Germinal center (tissue), 1 donor: Measurements from ENCODE around the gene FEZ2.
A peak's percentile ranks its signal among the peaks of the same experiment; 100 is the strongest.

Source experiments
- DNase-seq: peaks from one replicate; pipeline ENCODE4 v3.0.0; 2012; ENCODE audit warnings: mixed read lengths, low spot score

The FEZ2 gene

GRCh38 chr2:36530178-36530982, 67.6 kb downstream of the FEZ2 start:
- peak; percentile 10 for DNase-seq

- no peak for DNase-seq
These were observed 69.1 kb downstream of the FEZ2 start for GRCh38 chr2:36528766-36529392.

GRCh38 chr2:36528274-36528673, 69.7 kb downstream of the FEZ2 start:
- DNase-seq: no peak

GRCh38 chr2:36526226-36526625, 71.7 kb downstream of the FEZ2 start:
- no peak for DNase-seq

GRCh38 chr2:36525245-36525644, 72.7 kb downstream of the FEZ2 start:
- no peak for DNase-seq

- no peak for DNase-seq
These were observed 74.8 kb downstream of the FEZ2 start for GRCh38 chr2:36523153-36523552.

GRCh38 chr2:36520431-36520830, 77.5 kb downstream of the FEZ2 start:
- no peak for DNase-seq

GRCh38 chr2:36516136-36516870, 81.7 kb downstream of the FEZ2 start:
- no peak for DNase-seq

GRCh38 chr2:36515538-36515937, 82.4 kb downstream of the FEZ2 start:
- no peak for DNase-seq

GRCh38 chr2:36513661-36514060, 84.3 kb downstream of the FEZ2 start:
- DNase-seq: no peak

GRCh38 chr2:36512705-36513104, 85.3 kb downstream of the FEZ2 start:
- no peak for DNase-seq

GRCh38 chr2:36511858-36512603, 85.9 kb downstream of the FEZ2 start:
- DNase-seq: no peak

- no peak for DNase-seq
These were observed 88.9 kb downstream of the FEZ2 start for GRCh38 chr2:36509075-36509474.

- DNase-seq: peak; percentile 23
These were observed 90.6 kb downstream of the FEZ2 start for GRCh38 chr2:36507408-36507812.
